Osteoblast (primary cell): ENCODE results near the gene FAM149A. TPM values are rescaled to one million over a fixed set of nuclear protein-coding genes. Genes with fewer than 3 reads are reported as not detected.
A peak's percentile ranks its signal among the peaks of the same experiment; 100 is the strongest.

Experiments
- DNase-seq: peaks from one replicate; pipeline ENCODE4 v3.0.0; 2011; ENCODE audit warnings: low spot score, mixed read lengths; ENCODE audit not compliant: insufficient read length; ENCODE audit errors: missing footprints
- H2AFZ ChIP-seq: 2 replicates; pipeline ENCODE4 v1.6.0; 2011; ENCODE audit warnings: mild to moderate bottlenecking, low read length
- H3K27ac ChIP-seq: 2 replicates; pipeline ENCODE4 v1.5.1; 2011; ENCODE audit warnings: mild to moderate bottlenecking, low read depth, low read length, moderate library complexity
- H3K27me3 ChIP-seq: 2 replicates; pipeline ENCODE4 v1.6.0; 2012; ENCODE audit warnings: mild to moderate bottlenecking, control low read depth, inconsistent platforms, low read length, moderate library complexity; ENCODE audit not compliant: insufficient read depth
- H3K36me3 ChIP-seq: 2 replicates; pipeline ENCODE4 v1.5.1; 2011; ENCODE audit warnings: mild to moderate bottlenecking, low read length, control low read depth, moderate library complexity; ENCODE audit not compliant: insufficient read depth
- H3K4me1 ChIP-seq: 2 replicates; pipeline ENCODE4 v1.5.1; 2011; ENCODE audit warnings: mild to moderate bottlenecking, low read length, control low read depth, moderate library complexity; ENCODE audit not compliant: insufficient read depth
- H3K4me2 ChIP-seq: 2 replicates; pipeline ENCODE4 v1.6.0; 2011; ENCODE audit warnings: mild to moderate bottlenecking, low read length; ENCODE audit not compliant: insufficient read depth
- H3K4me3 ChIP-seq: fragments of 200-600 bp; sonication (generic); 3 replicates; pipeline ENCODE4 v1.5.1; 2012; ENCODE audit warnings: mild to moderate bottlenecking, low read length, inconsistent platforms; ENCODE audit not compliant: insufficient read depth
- H3K79me2 ChIP-seq: 2 replicates; pipeline ENCODE4 v1.6.0; 2012; ENCODE audit warnings: mild to moderate bottlenecking, low read length, control low read depth, inconsistent platforms; ENCODE audit not compliant: insufficient read depth
- H3K9me3 ChIP-seq: 2 replicates; pipeline ENCODE4 v1.5.1; 2011; ENCODE audit warnings: low read depth, low read length, control low read depth
- H4K20me1 ChIP-seq: 2 replicates; pipeline ENCODE4 v1.6.0; 2012; ENCODE audit warnings: mild to moderate bottlenecking, low read length, control low read depth; ENCODE audit not compliant: insufficient read depth
- CTCF ChIP-seq: IDR thresholded peaks from 2 replicates; pipeline ENCODE4 v1.5.1; 2011; ENCODE audit warnings: mild to moderate bottlenecking, low read depth, low read length, moderate library complexity; ENCODE audit errors: extremely low read depth
- total RNA-seq: library from RNA; depleted of rRNA; stranded (reverse); fragments of >200 nt; gene quantifications from 2 replicates; pipeline ENCODE4 v1.2.3, GENCODE V29; 2012

Gene FAM149A
- total RNA-seq, 1 donor: 3.3 TPM

GRCh38 chr4:186128842-186129241 lies 24.3 kb downstream of the FAM149A start:
- no peaks in the 10 kb centered on the region for H3K79me2 ChIP-seq
- no peak overlapping the region for H2AFZ ChIP-seq
- no peak for DNase-seq
- H3K9me3 ChIP-seq: no peaks in the 10 kb centered on the region
- no peaks in the 10 kb centered on the region for H4K20me1 ChIP-seq
- H3K27ac ChIP-seq: no peak overlapping the region
- no peak for TF ChIP-seq CTCF
- H3K4me2 ChIP-seq: no peak overlapping the region
- no peaks in the 10 kb centered on the region for H3K27me3 ChIP-seq
- H3K4me1 ChIP-seq: peaks cover 5% of the 10 kb centered on the region
- no peaks in the 10 kb centered on the region for H3K36me3 ChIP-seq
- H3K4me3 ChIP-seq: no peak overlapping the region

- Histone ChIP-seq H3K9me3 (no peaks in the 10 kb centered on the region), H3K36me3 (no peaks in the 10 kb centered on the region), H3K4me2 (no peak overlapping the region), H3K79me2 (no peaks in the 10 kb centered on the region), H3K27me3 (peaks cover 5% of the 10 kb centered on the region), H2AFZ (no peak overlapping the region), H3K27ac (no peak overlapping the region), H3K4me1 (peaks cover 5% of the 10 kb centered on the region), H4K20me1 (no peaks in the 10 kb centered on the region), H3K4me3 (no peak overlapping the region)
- DNase-seq: no peak
- no peak for TF ChIP-seq CTCF
Measured at GRCh38 chr4:186131935-186132334, 27.4 kb downstream of the FAM149A start.

GRCh38 chr4:186132577-186133242 lies 28.2 kb downstream of the FAM149A start:
- Histone ChIP-seq H3K4me3 (no peak overlapping the region), H3K4me2 (peak overlapping the region; percentile 32), H4K20me1 (no peaks in the 10 kb centered on the region), H2AFZ (no peak overlapping the region), H3K79me2 (no peaks in the 10 kb centered on the region), H3K27ac (no peak overlapping the region), H3K9me3 (no peaks in the 10 kb centered on the region), H3K27me3 (peaks cover 5% of the 10 kb centered on the region), H3K36me3 (no peaks in the 10 kb centered on the region), H3K4me1 (peaks cover 5% of the 10 kb centered on the region)
- peak; percentile 17 for TF ChIP-seq CTCF
- no peak for DNase-seq

- Histone ChIP-seq H3K9me3 (no peaks in the 10 kb centered on the region), H2AFZ (no peak overlapping the region), H3K4me2 (no peak overlapping the region), H3K4me1 (peaks cover 5% of the 10 kb centered on the region), H3K79me2 (no peaks in the 10 kb centered on the region), H4K20me1 (no peaks in the 10 kb centered on the region), H3K4me3 (no peak overlapping the region), H3K36me3 (no peaks in the 10 kb centered on the region), H3K27me3 (peaks cover 5% of the 10 kb centered on the region), H3K27ac (no peak overlapping the region)
- no peak for DNase-seq
- no peak for TF ChIP-seq CTCF
Measured at GRCh38 chr4:186134257-186134656, 29.8 kb downstream of the FAM149A start.
